OCI-LY3 (cell line): ENCODE results near the gene LPAR2.

Source experiments
- H2AFZ ChIP-seq: fragments of 200-600, 300-600 bp; shearing (Covaris generic); 2 replicates; pipeline ENCODE4 v1.6.0; 2014; ENCODE audit warnings: antibody characterized with exemption, low read depth, low read length
- H3K27ac ChIP-seq: fragments of 200-600, 300-600 bp; sonication (generic); 2 replicates; pipeline ENCODE4 v1.5.1; 2014; ENCODE audit warnings: mild to moderate bottlenecking, low read length, moderate library complexity, mixed read lengths
- H3K27me3 ChIP-seq: fragments of 200-600, 300-600 bp; sonication (generic); 2 replicates; pipeline ENCODE4 v1.6.1; 2014; ENCODE audit warnings: low read depth, low read length, mixed read lengths
- H3K36me3 ChIP-seq: fragments of 200-600, 300-600 bp; sonication (generic); replicated peaks from 2 replicates; pipeline ENCODE3; 2014; ENCODE audit warnings: low read depth, low read length, mixed read lengths
- H3K4me1 ChIP-seq: fragments of 300-600, 200-600 bp; sonication (generic); 2 replicates; pipeline ENCODE4 v1.6.1; 2014; ENCODE audit warnings: low read length, mixed read lengths
- H3K4me2 ChIP-seq: fragments of 200-600, 300-600 bp; sonication (generic); 2 replicates; pipeline ENCODE4 v1.6.1; 2014; ENCODE audit warnings: low read length, mixed read lengths
- H3K4me3 ChIP-seq: fragments of 300-600, 200-600 bp; sonication (generic); 2 replicates; pipeline ENCODE4 v1.5.1; 2014; ENCODE audit warnings: antibody characterized with exemption, mild to moderate bottlenecking, low read length, moderate library complexity
- H3K79me2 ChIP-seq: fragments of 300-600, 200-600 bp; shearing (Covaris generic); 2 replicates; pipeline ENCODE4 v1.6.1; 2014; ENCODE audit warnings: mild to moderate bottlenecking, low read length, mixed read lengths
- H3K9ac ChIP-seq: fragments of 300-600, 200-600 bp; shearing (Covaris generic); 2 replicates; pipeline ENCODE4 v1.6.0; 2014; ENCODE audit warnings: mild to moderate bottlenecking, low read length, moderate library complexity
- H3K9me3 ChIP-seq: fragments of 200-600, 300-600 bp; shearing (Covaris generic); 2 replicates; pipeline ENCODE4 v1.6.1; 2014; ENCODE audit warnings: low read length, mixed read lengths; ENCODE audit not compliant: insufficient read depth
- H4K20me1 ChIP-seq: fragments of 200-600, 300-600 bp; sonication (generic); 2 replicates; pipeline ENCODE4 v1.6.1; 2016; ENCODE audit warnings: low read length, mixed read lengths; ENCODE audit not compliant: insufficient read depth
- EZH2phosphoT487 ChIP-seq: fragments of 200-600 bp; shearing (Covaris generic); IDR thresholded peaks from 2 replicates; pipeline ENCODE4 v1.6.1; 2018; ENCODE audit warnings: antibody characterized with exemption, mixed run types, low read depth
- TF ChIP-seq, protein P1 (sequence below): fragments of 200-600, 300-600 bp; sonication (generic); IDR thresholded peaks from 2 replicates; pipeline ENCODE4 v1.5.1; 2014; ENCODE audit warnings: antibody characterized with exemption, low read length, low read depth

LPAR2 gene

DNA sequence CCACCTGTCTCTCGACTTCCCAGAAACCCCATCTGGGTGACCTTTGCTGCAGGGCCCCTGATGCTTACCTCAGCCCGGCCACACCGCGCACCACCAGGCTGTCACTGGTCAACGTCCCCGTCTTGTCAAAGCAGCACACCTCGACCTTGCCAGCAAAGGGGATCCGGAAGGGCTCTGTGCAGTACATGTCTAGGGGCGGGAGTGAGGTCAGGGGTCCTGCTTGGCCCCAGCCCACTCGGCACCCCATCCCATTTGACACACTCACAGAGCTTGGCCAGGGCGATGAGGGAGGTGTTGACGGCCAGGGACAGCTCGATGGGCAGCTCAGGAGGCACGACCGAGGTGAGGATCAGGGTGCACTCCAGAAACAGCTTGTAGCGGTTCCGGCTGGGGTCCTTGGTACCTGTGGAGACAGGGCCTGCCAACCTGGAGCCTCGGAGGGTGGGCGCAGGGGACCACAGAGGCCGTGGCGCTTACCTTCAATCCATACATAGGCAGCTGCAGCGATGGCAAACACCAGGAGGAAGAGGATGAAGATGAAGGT, 27.1 kb upstream of the LPAR2 start:
- no peak overlapping the region for H3K27ac ChIP-seq
- H3K79me2 ChIP-seq, result peaks cover 19% of the 10 kb centered on the region
- H3K4me2 ChIP-seq, result no peak overlapping the region
- H3K27me3 ChIP-seq, result no peaks in the 10 kb centered on the region
- no peak overlapping the region for H2AFZ ChIP-seq
- no peaks in the 10 kb centered on the region for H3K4me1 ChIP-seq
- no peaks in the 10 kb centered on the region for H4K20me1 ChIP-seq
- peaks cover 94% of the 10 kb centered on the region for H3K36me3 ChIP-seq
- no peak overlapping the region for H3K9ac ChIP-seq
- no peaks in the 10 kb centered on the region for H3K9me3 ChIP-seq
- no peak for TF ChIP-seq EZH2phosphoT487
- TF ChIP-seq, protein P1, sequence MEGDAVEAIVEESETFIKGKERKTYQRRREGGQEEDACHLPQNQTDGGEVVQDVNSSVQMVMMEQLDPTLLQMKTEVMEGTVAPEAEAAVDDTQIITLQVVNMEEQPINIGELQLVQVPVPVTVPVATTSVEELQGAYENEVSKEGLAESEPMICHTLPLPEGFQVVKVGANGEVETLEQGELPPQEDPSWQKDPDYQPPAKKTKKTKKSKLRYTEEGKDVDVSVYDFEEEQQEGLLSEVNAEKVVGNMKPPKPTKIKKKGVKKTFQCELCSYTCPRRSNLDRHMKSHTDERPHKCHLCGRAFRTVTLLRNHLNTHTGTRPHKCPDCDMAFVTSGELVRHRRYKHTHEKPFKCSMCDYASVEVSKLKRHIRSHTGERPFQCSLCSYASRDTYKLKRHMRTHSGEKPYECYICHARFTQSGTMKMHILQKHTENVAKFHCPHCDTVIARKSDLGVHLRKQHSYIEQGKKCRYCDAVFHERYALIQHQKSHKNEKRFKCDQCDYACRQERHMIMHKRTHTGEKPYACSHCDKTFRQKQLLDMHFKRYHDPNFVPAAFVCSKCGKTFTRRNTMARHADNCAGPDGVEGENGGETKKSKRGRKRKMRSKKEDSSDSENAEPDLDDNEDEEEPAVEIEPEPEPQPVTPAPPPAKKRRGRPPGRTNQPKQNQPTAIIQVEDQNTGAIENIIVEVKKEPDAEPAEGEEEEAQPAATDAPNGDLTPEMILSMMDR, result no peak
- no peak overlapping the region for H3K4me3 ChIP-seq

DNA sequence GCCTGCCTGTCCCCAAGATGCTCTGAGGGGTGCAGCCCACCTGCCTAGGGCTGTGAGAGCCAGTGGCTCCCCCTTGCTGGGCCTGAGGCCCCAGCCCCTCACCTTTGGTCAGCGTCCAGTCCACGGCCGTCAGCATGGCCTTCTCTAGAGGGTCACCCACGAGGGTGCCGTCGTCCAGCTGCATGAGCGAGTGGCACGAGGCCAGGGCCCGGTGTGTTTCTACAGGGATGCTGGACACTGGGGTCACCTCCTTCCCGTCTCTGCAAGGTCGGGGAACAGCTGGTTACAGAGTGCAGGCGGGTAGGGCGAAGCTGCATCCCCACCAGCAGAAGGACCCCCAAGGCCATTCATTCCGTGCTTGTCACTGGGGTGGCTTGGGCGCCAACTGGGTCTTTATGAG, 26.4 kb upstream of the LPAR2 start:
- H3K4me1 ChIP-seq, result no peaks in the 10 kb centered on the region
- no peaks in the 10 kb centered on the region for H3K27me3 ChIP-seq
- H3K27ac ChIP-seq, result no peak overlapping the region
- no peaks in the 10 kb centered on the region for H4K20me1 ChIP-seq
- no peak overlapping the region for H3K4me3 ChIP-seq
- H3K36me3 ChIP-seq, result peaks cover 93% of the 10 kb centered on the region
- no peak for TF ChIP-seq EZH2phosphoT487
- TF ChIP-seq, protein P1, result no peak
- H3K9me3 ChIP-seq, result no peaks in the 10 kb centered on the region
- H2AFZ ChIP-seq, result no peak overlapping the region
- no peak overlapping the region for H3K4me2 ChIP-seq
- peaks cover 12% of the 10 kb centered on the region for H3K79me2 ChIP-seq
- no peak overlapping the region for H3K9ac ChIP-seq

DNA sequence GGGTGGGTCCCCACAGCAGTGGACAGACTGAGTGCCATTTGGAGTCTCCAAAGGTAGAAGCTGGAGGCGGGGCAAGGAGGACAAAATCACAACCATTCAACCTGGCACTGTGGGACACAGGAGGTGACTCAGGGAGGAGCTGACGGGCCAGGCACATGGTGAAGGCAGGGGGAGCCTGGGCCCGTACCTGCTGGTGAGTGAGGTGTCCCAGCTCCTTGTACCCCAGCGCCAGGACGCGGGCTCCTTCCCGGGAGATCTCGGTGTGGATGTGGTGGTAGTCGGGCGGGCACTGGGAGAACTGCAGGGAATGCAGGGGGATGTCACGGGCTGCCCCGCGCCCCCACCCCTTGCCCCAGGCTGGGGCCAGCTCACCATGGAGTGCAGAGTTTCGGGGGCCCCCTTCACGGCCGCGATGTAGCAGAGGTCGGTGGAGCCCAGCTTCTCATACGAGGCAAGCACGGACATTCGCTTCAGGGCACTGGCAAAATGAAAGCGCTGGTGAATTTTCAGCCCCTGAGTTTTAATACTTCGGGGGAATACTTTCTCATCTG, 25.7 kb upstream of the LPAR2 start:
- Histone ChIP-seq H4K20me1 (no peaks in the 10 kb centered on the region), H3K27ac (no peak overlapping the region)

DNA sequence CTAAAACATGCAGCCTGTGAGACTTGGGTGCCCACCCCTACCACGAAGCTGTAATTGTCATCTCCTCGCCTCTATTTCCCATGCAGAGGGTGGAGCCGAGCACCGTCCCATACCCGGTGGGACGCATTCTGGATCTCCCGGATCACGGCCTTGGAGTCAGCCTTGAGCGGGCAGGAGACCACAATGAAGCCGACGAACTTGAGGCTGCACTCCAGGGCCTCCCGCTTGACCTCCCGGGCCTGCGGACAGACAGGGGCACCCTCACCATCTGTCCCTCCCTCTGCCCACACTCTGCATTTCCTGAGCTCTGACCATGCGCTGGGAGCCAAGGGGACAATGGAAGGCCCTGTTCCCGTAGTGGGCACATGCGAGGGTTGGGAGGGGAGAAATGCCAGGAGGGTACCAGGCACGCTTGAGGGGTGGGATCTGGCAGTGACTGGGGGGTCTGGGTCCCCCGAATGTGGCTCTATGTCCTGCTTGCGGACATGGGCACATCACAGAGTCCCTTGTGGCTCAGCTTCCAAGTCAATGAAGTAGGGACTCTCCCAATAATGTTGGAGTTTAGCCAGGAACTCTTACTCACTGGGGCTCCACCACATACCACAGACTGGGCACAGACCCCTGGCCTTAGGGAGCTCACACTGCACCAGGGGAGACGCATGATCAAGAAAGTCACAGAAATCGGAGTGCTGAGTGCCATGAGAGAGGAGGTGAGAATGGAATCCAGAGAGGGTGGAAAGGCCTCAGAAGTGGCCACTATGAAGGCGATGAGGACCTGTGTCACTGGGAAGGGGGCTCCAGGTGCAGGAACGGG, 24.7 kb upstream of the LPAR2 start:
- Histone ChIP-seq H3K9ac (no peak overlapping the region), H3K27ac (no peak overlapping the region), H3K9me3 (no peaks in the 10 kb centered on the region), H3K36me3 (peaks cover 86% of the 10 kb centered on the region), H3K27me3 (no peaks in the 10 kb centered on the region), H4K20me1 (no peaks in the 10 kb centered on the region), H3K4me3 (no peak overlapping the region), H3K79me2 (no peaks in the 10 kb centered on the region; the same call in 1 of the 2 replicates), H2AFZ (no peak overlapping the region), H3K4me1 (no peaks in the 10 kb centered on the region), H3K4me2 (no peak overlapping the region)
- TF ChIP-seq, protein P1, result no peak

More for the DNA sequence above, 25.7 kb upstream of the LPAR2 start:
- no peak overlapping the region for H2AFZ ChIP-seq
- H3K27me3 ChIP-seq, result no peaks in the 10 kb centered on the region
- H3K9ac ChIP-seq, result no peak overlapping the region
- H3K4me1 ChIP-seq, result no peaks in the 10 kb centered on the region
- H3K9me3 ChIP-seq, result no peaks in the 10 kb centered on the region
- peaks cover 92% of the 10 kb centered on the region for H3K36me3 ChIP-seq
- TF ChIP-seq, protein P1, result no peak
- TF ChIP-seq EZH2phosphoT487, result no peak
- H3K4me3 ChIP-seq, result no peak overlapping the region
- no peak overlapping the region for H3K4me2 ChIP-seq
- H3K79me2 ChIP-seq, result peaks cover 6% of the 10 kb centered on the region
